NT2/D1 (cell line): ENCODE data around the gene GINS3.

Experiments used
- DNase-seq: peaks from one replicate; pipeline ENCODE4 v3.0.0-alpha.2; 2011; ENCODE audit warnings: low read depth, low spot score
- H3K27me3 ChIP-seq: 2 replicates; pipeline ENCODE4 v1.6.0; 2011; ENCODE audit warnings: mild to moderate bottlenecking; ENCODE audit not compliant: insufficient read length, insufficient read depth
- H3K36me3 ChIP-seq: 2 replicates; pipeline ENCODE4 v1.6.1; 2011; ENCODE audit warnings: mild to moderate bottlenecking, low read length, mixed read lengths; ENCODE audit not compliant: insufficient read depth, insufficient read length
- H3K4me1 ChIP-seq: 2 replicates; pipeline ENCODE4 v1.5.1; 2011; ENCODE audit not compliant: insufficient read depth, insufficient read length
- H3K4me3 ChIP-seq: 2 replicates; pipeline ENCODE4 v1.5.1; 2011; ENCODE audit warnings: low read depth; ENCODE audit not compliant: insufficient read length
- H3K9ac ChIP-seq: 2 replicates; pipeline ENCODE4 v1.6.0; 2011; ENCODE audit warnings: low read depth; ENCODE audit not compliant: insufficient read length
- H3K9me3 ChIP-seq: 2 replicates; pipeline ENCODE4 v1.5.1; 2011; ENCODE audit warnings: mild to moderate bottlenecking, low read length; ENCODE audit not compliant: insufficient read depth
- SUZ12 ChIP-seq: IDR thresholded peaks from 2 replicates; pipeline ENCODE4 v1.6.1; 2011; ENCODE audit not compliant: insufficient read length, insufficient read depth; ENCODE audit errors: extremely low read depth
- YY1 ChIP-seq: IDR thresholded peaks from 2 replicates; pipeline ENCODE4 v1.6.1; 2011; ENCODE audit not compliant: insufficient read length, insufficient read depth
- ZNF274 ChIP-seq: IDR thresholded peaks from 2 replicates; pipeline ENCODE4 v1.6.1; 2011; ENCODE audit warnings: mild to moderate bottlenecking, low read depth, low read length

Gene GINS3

GRCh38 chr16:58425756-58426494 lies 33.7 kb downstream of the GINS3 start:
- H3K9me3 ChIP-seq: no peaks in the 10 kb centered on the region
- H3K36me3 ChIP-seq: no peaks in the 10 kb centered on the region
- H3K4me3 ChIP-seq: no peak overlapping the region
- no peaks in the 10 kb centered on the region for H3K4me1 ChIP-seq
- no peaks in the 10 kb centered on the region for H3K27me3 ChIP-seq
- H3K9ac ChIP-seq: no peak overlapping the region
- DNase-seq: no peak
- TF ChIP-seq ZNF274: no peak
- TF ChIP-seq YY1: no peak
- TF ChIP-seq SUZ12: no peak

- Histone ChIP-seq H3K4me1 (no peaks in the 10 kb centered on the region), H3K9me3 (no peaks in the 10 kb centered on the region), H3K36me3 (no peaks in the 10 kb centered on the region), H3K9ac (no peak overlapping the region), H3K27me3 (no peaks in the 10 kb centered on the region), H3K4me3 (no peak overlapping the region)
- no peak for TF ChIP-seq YY1
- TF ChIP-seq SUZ12: no peak
- no peak for TF ChIP-seq ZNF274
- no peak for DNase-seq
Observed at GRCh38 chr16:58426966-58427365, 34.7 kb downstream of the GINS3 start.

- no peak for DNase-seq
- no peak for TF ChIP-seq YY1
- TF ChIP-seq SUZ12: no peak
- TF ChIP-seq ZNF274: no peak
- no peaks in the 10 kb centered on the region for H3K9me3 ChIP-seq
- no peaks in the 10 kb centered on the region for H3K27me3 ChIP-seq
- H3K9ac ChIP-seq: no peak overlapping the region
- no peak overlapping the region for H3K4me3 ChIP-seq
- no peaks in the 10 kb centered on the region for H3K4me1 ChIP-seq
- no peaks in the 10 kb centered on the region for H3K36me3 ChIP-seq
Observed at GRCh38 chr16:58428621-58429542, 36.6 kb downstream of the GINS3 start.

GRCh38 chr16:58430718-58431117 lies 38.4 kb downstream of the GINS3 start:
- Histone ChIP-seq H3K9ac (no peak overlapping the region), H3K9me3 (no peaks in the 10 kb centered on the region), H3K36me3 (no peaks in the 10 kb centered on the region), H3K4me3 (no peak overlapping the region), H3K4me1 (no peaks in the 10 kb centered on the region), H3K27me3 (no peaks in the 10 kb centered on the region)
- no peak for TF ChIP-seq SUZ12
- no peak for TF ChIP-seq ZNF274
- no peak for TF ChIP-seq YY1
- no peak for DNase-seq

- H3K4me1 ChIP-seq: no peaks in the 10 kb centered on the region
- no peaks in the 10 kb centered on the region for H3K27me3 ChIP-seq
- no peak overlapping the region for H3K9ac ChIP-seq
- no peaks in the 10 kb centered on the region for H3K36me3 ChIP-seq
- H3K4me3 ChIP-seq: no peak overlapping the region
- TF ChIP-seq SUZ12: no peak
- TF ChIP-seq YY1: no peak
- TF ChIP-seq ZNF274: no peak
- no peak for DNase-seq
- no peaks in the 10 kb centered on the region for H3K9me3 ChIP-seq
Observed at GRCh38 chr16:58433569-58433951, 41.3 kb downstream of the GINS3 start.

GRCh38 chr16:58435779-58436178 lies 43.5 kb downstream of the GINS3 start:
- no peak overlapping the region for H3K9ac ChIP-seq
- H3K9me3 ChIP-seq: no peaks in the 10 kb centered on the region
- no peaks in the 10 kb centered on the region for H3K27me3 ChIP-seq
- H3K36me3 ChIP-seq: no peaks in the 10 kb centered on the region
- no peak for DNase-seq
- H3K4me3 ChIP-seq: no peak overlapping the region
- H3K4me1 ChIP-seq: no peaks in the 10 kb centered on the region
- TF ChIP-seq YY1 (no peak), ZNF274 (no peak), SUZ12 (no peak)

GRCh38 chr16:58440131-58440530 lies 47.9 kb downstream of the GINS3 start:
- Histone ChIP-seq H3K9ac (no peak overlapping the region), H3K4me1 (no peaks in the 10 kb centered on the region), H3K27me3 (no peaks in the 10 kb centered on the region), H3K4me3 (no peak overlapping the region), H3K9me3 (peaks cover 14% of the 10 kb centered on the region; the same call in 1 of the 2 replicates), H3K36me3 (no peaks in the 10 kb centered on the region)
- no peak for DNase-seq
- TF ChIP-seq ZNF274 (no peak), YY1 (no peak), SUZ12 (no peak)
